ENCODE data around the gene MAGEL2.

The MAGEL2 gene

DNA sequence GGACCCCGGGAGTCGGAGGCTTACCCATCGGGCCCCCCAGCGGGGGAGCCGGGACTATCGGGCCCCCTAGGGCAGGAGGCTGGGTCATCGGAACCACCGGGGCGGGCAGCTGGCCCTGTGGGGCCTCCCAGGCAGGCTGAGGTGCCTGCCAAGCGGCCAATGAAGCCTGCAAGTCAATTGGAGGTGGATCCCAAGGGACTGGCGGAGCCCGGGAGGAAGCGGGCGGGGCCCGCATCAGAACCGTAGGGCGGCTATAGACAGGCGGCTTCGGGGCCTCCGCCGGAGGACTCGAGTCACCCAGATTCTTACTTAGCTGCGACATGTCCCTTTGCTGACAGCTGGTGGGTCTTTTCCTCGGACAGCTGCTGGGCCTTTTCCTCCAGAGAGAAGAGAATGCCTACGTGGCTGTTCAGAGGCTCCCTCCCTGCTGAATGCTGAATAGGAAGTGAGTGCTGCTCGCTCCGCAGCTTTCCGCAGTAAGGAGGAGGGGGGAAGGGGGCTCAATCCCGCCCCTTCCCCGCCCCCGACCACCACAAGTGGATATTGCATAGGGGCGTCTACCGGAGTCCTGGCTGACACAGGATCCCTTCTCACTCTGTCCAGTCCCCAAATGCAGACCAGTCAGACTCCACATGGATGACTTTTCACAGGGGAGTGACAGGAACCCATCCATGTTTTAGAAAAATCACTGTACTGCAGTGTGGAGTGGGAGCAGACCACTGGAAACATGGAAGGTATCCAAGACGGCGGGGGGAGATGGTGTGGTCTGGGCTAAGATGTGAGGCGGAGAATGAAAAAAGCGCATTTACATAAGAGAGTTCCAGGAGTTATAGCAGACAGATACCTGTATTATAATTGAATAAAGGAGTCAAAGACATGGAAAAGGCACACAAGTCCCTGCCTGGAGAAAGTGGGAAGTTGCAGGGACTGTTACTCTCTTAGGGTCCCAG is at the start of gene MAGEL2:
MAGEL2 (minus strand) TSS at position 447 of the 950 bp plus-strand sequence; CDS start at position 322, 125 bp downstream.
- DNase-seq (ENCODE audit: insufficient read length, low spot score), result peak; percentile 46
- TF ChIP-seq CTCF (IDR thresholded peaks at IDR 0.05; ENCODE audit: insufficient read depth, missing control alignments), result no peak
- no peak for FAIRE-seq

DNA sequence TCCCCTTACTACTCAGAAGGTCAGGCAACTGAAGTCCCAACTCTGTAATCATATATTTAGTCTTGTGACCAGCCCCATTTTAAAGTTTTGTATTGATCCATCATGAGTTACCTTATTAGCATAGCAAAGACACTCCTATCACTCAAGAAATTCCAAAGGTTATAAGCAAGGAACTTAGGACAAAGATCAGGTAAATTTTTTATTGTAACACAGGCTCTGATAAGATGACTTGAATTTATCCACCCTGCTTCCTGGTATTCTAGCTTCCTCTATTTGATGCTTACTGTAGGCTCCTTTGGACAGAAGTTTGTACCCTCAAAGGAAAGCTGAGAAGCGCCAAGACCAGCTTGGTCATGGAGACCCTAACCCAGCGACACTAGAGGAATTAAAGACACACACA is 47.6 kb upstream of the MAGEL2 start:
- no peak for TF ChIP-seq CTCF (IDR thresholded peaks at IDR 0.05; ENCODE audit: insufficient read depth, missing control alignments)
- no peak for FAIRE-seq
- no peak for DNase-seq (ENCODE audit: insufficient read length, low spot score)

DNA sequence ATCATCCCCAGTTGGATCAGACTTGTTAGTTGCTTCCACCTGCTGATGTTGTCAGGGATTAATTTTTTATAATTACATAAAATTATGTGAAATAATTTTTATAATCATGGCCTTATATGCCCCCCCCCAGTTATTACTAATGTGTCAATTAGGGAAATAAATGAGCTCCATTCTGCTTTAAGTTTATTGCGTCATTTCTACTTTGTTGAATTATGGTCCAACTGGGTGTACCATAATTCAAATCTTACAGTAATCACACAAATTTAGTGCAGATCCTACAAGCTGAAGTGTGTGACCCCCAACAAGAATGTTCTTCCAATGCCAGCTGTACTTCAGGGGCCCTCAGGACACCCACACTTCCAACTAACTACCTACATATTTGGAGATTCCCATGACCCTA is 46.9 kb upstream of the MAGEL2 start:
- FAIRE-seq (no peak), DNase-seq (ENCODE audit: insufficient read length, low spot score) (no peak)
- TF ChIP-seq CTCF (IDR thresholded peaks at IDR 0.05; ENCODE audit: insufficient read depth, missing control alignments), result no peak

- no peak for TF ChIP-seq CTCF (IDR thresholded peaks at IDR 0.05; ENCODE audit: insufficient read depth, missing control alignments)
- no peak for FAIRE-seq
- no peak for DNase-seq (ENCODE audit: insufficient read length, low spot score)
These were observed 42.8 kb upstream of the MAGEL2 start for GRCh38 chr15:23690450-23690852.

DNA sequence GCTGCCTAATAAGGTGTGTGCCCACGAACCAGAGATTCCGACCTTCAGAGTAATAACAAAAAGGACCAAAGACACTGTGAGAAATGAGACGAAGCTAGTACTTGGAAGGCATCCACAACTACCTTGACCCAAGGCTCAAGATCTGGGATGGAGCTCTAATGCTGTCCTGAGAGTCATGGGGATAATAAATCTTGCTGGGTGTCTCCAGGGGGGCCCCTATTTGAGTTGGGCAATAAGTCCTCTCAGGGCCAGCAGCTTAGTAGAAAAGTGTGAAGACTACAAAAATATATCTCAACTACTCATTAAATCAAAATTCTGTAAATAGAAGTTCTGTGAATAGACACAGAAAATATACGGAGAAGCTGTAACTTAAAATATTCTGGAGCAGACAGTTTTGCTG is 42.3 kb upstream of the MAGEL2 start:
- TF ChIP-seq CTCF (IDR thresholded peaks at IDR 0.05; ENCODE audit: insufficient read depth, missing control alignments), result no peak
- no peak for FAIRE-seq
- no peak for DNase-seq (ENCODE audit: insufficient read length, low spot score)

DNA sequence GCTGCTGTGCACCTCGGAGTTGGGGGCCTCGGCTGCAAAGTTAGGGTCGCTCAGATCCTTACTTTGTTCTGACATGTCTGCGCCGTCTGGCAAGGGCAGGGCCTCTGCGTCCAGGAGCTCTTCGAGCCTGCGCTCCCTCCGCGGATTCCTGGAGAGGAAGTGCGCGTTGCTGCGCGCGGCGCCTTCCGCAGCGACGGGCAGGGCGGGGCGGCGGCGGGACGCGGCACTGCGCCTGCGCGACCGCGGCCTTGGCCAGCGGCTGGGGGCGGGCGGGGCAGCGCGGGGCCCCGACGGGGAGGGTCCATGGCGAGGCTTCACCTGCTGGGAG is 39.4 kb upstream of the MAGEL2 start, which contains the start of gene NDN:
NDN (minus strand) TSS at position 163 of the 328 bp plus-strand sequence; CDS start at position 75, 88 bp downstream.
- TF ChIP-seq CTCF (IDR thresholded peaks at IDR 0.05; ENCODE audit: insufficient read depth, missing control alignments), result no peak
- FAIRE-seq (no peak), DNase-seq (ENCODE audit: insufficient read length, low spot score) (peak; percentile 47)
